Endothelial cell of umbilical vein (primary cell): ENCODE measurements around the gene ANKH. TPM values are rescaled to one million over a fixed set of nuclear protein-coding genes. Genes with fewer than 3 reads are reported as not detected.

ENCODE experiments used
- BruUV-seq: library from RNA; stranded (reverse); fragments of 400-500 nt; replicated peaks from 2 replicates; lab custom pipeline; 2021; lab: Mats Ljungman, UMichigan
- CTCF ChIA-PET: fragments of 300-600, 350-600 bp; sonication (Branson Sonifier 250); formaldehyde crosslinking; loops from one replicate; lab custom pipeline; 2021; ENCODE audit warnings: antibody characterized with exemption, inconsistent platforms; lab: Charles Lee
- POLR2A ChIA-PET: fragments of 300-600, 350-600 bp; sonication (Branson Sonifier 250); formaldehyde crosslinking; loops from one replicate; lab custom pipeline; 2021; ENCODE audit warnings: antibody characterized with exemption, inconsistent platforms; lab: Charles Lee
- DNase-seq: peaks from one replicate; pipeline ENCODE4 v3.0.0-alpha.2; 2011; ENCODE audit warnings: low read depth, low spot score
- FAIRE-seq: peaks from 2 replicates; lab custom pipeline; 2011; peaks lifted over from hg19 to GRCh38; lab: Jason Lieb, UNC
- H2AFZ ChIP-seq: 2 replicates; pipeline ENCODE4 v1.6.0; 2012; ENCODE audit warnings: low read depth, low read length, control low read depth, inconsistent platforms
- H3K27ac ChIP-seq: 2 replicates; pipeline ENCODE4 v1.5.1; 2011; ENCODE audit warnings: low read depth, mild to moderate bottlenecking, control low read depth, low read length, moderate library complexity; ENCODE audit not compliant: insufficient read depth
- H3K27me3 ChIP-seq, 2 experiments: 2 replicates each; pipeline versions ENCODE4 v1.6.0 to v1.6.1; 2011; ENCODE audit warnings: low read length in 2 of 2, mixed read lengths in 1 of 2; ENCODE audit not compliant: control insufficient read depth in 2 of 2, insufficient read depth in 2 of 2
- H3K36me3 ChIP-seq, 2 experiments: 2 replicates in 1 of 2; 3 replicates in 1 of 2; pipeline ENCODE4 v1.5.1; 2011; ENCODE audit warnings: low read length in 2 of 2, mild to moderate bottlenecking in 1 of 2, moderate library complexity in 1 of 2; ENCODE audit not compliant: control insufficient read depth in 2 of 2, insufficient read depth in 2 of 2; ENCODE audit errors: extremely low read depth in 1 of 2
- H3K4me1 ChIP-seq: 3 replicates; pipeline ENCODE4 v1.5.1; 2011; ENCODE audit warnings: mild to moderate bottlenecking, low read length; ENCODE audit not compliant: control insufficient read depth, insufficient read depth; ENCODE audit errors: extremely low read depth
- H3K4me2 ChIP-seq: 2 replicates; pipeline ENCODE4 v1.6.1; 2011; ENCODE audit warnings: low read length, control low read depth, mixed read lengths; ENCODE audit not compliant: insufficient read depth
- H3K4me3 ChIP-seq, 3 experiments: fragments of 200-600 bp in 1 of 3; sonication (generic), shearing (Covaris generic) in 1 of 3; replicated peaks in 1 of 3; 2 replicates each; pipeline ENCODE4 v1.5.1; 2011 to 2016; ENCODE audit warnings: control low read depth in 3 of 3, low read length in 3 of 3, mild to moderate bottlenecking in 2 of 3, inconsistent platforms in 1 of 3, low read depth in 1 of 3, moderate library complexity in 1 of 3; ENCODE audit not compliant: insufficient read depth in 1 of 3
- H3K79me2 ChIP-seq: 2 replicates; pipeline ENCODE4 v1.6.0; 2012; ENCODE audit warnings: low read length, inconsistent platforms; ENCODE audit not compliant: control insufficient read depth, insufficient read depth
- H3K9ac ChIP-seq: replicated peaks from 2 replicates; pipeline ENCODE3; 2011; ENCODE audit warnings: low read length, control low read depth; ENCODE audit not compliant: insufficient read depth; ENCODE audit errors: extremely low read depth
- H3K9me1 ChIP-seq: replicated peaks from 3 replicates; pipeline ENCODE4 v1.6.0; 2011; ENCODE audit warnings: mild to moderate bottlenecking, low read length; ENCODE audit not compliant: control insufficient read depth, insufficient read depth; ENCODE audit errors: extremely low read depth
- H3K9me3 ChIP-seq: replicated peaks from 2 replicates; pipeline ENCODE4 v1.5.1; 2012; ENCODE audit warnings: low read length, inconsistent platforms; ENCODE audit not compliant: control insufficient read depth, insufficient read depth
- H4K20me1 ChIP-seq: replicated peaks from 2 replicates; pipeline ENCODE3; 2011; ENCODE audit warnings: mild to moderate bottlenecking, low read length; ENCODE audit not compliant: control insufficient read depth, insufficient read depth; ENCODE audit errors: extremely low read depth
- EZH2 ChIP-seq: IDR thresholded peaks from 2 replicates; pipeline ENCODE4 v1.6.1; 2012; ENCODE audit warnings: borderline replicate concordance, low read depth, mild to moderate bottlenecking, moderate library complexity, low read length, inconsistent platforms; ENCODE audit not compliant: severe bottlenecking
- FOS ChIP-seq: IDR thresholded peaks from 2 replicates; pipeline ENCODE4 v1.6.1; 2011; ENCODE audit warnings: mild to moderate bottlenecking, low read length, moderate library complexity, borderline replicate concordance; ENCODE audit not compliant: insufficient read depth
- GATA2 ChIP-seq: IDR thresholded peaks from 2 replicates; pipeline ENCODE4 v1.7.0; 2011; ENCODE audit warnings: low read depth, mild to moderate bottlenecking, moderate library complexity, mixed read lengths, low read length; ENCODE audit not compliant: insufficient read length, insufficient read depth
- JUN ChIP-seq: IDR thresholded peaks from 2 replicates; pipeline ENCODE4 v1.6.1; 2011; ENCODE audit warnings: borderline replicate concordance, low read depth; ENCODE audit not compliant: insufficient read length, insufficient read depth
- MYC ChIP-seq: IDR thresholded peaks from one replicate; pipeline ENCODE4 v1.6.1; 2011; ENCODE audit warnings: mild to moderate bottlenecking, low read depth, low read length
- POLR2A ChIP-seq: IDR thresholded peaks from 2 replicates; pipeline ENCODE4 v1.6.1; 2012; ENCODE audit warnings: low read depth, mild to moderate bottlenecking, control low read depth, low read length
- POLR2AphosphoS5 ChIP-seq: IDR thresholded peaks from 2 replicates; pipeline ENCODE4 v1.6.1; 2012; ENCODE audit warnings: low read depth, mild to moderate bottlenecking, control low read depth, low read length, moderate library complexity; ENCODE audit not compliant: insufficient read depth
- dilution Hi-C: fragments of 300-500 bp; cut with MboI; formaldehyde crosslinking; loops from one replicate; pipeline ENCODE4 v1.15.0; 2019; ENCODE audit warnings: low sequenced_read_pairs; ENCODE audit not compliant: extremely low pct_ligation_motif_present
- intact Hi-C: fragments of 100-400 bp; cut with micrococcal nuclease; formaldehyde crosslinking; loops from one replicate; pipeline ENCODE4 v1.10.0; 2022
- polyA plus RNA-seq, 4 experiments: library from polyadenylated mRNA; depleted of rRNA in 3 of 4; stranded (reverse) in 3 of 4; unstranded in 1 of 4; fragments of >200 nt; gene quantifications; 2 replicates each; pipeline versions ENCODE4 v1.2.1 to v1.2.3, GENCODE V29; 2011 to 2012; ENCODE audit warnings: missing spikeins in 1 of 4
- total RNA-seq: library from RNA; stranded (reverse); gene quantifications from 2 replicates; pipeline ENCODE4 v1.2.3, GENCODE V29; 2021
- TF ChIP-seq, protein P1 (sequence below), 2 donors: IDR thresholded peaks; 1 replicate in 1 of 2; 2 replicates in 1 of 2; pipeline ENCODE4 v1.5.1; 2011; ENCODE audit warnings: low read length in 2 of 2, mild to moderate bottlenecking in 2 of 2, moderate library complexity in 2 of 2, control low read depth in 1 of 2, inconsistent platforms in 1 of 2, low read depth in 1 of 2; ENCODE audit not compliant: insufficient read depth in 1 of 2; ENCODE audit errors: extremely low read depth in 1 of 2
- TF ChIP-seq, protein P2 (sequence below): IDR thresholded peaks from 2 replicates; pipeline ENCODE4 v1.6.1; 2011; ENCODE audit not compliant: insufficient read depth, insufficient read length

ANKH gene
- total and polyA plus RNA-seq, 2 donors (not counting 3 experiments of a cell fraction or from before 2014, with no cell fraction given), result 12.7 to 31.4 TPM

DNA sequence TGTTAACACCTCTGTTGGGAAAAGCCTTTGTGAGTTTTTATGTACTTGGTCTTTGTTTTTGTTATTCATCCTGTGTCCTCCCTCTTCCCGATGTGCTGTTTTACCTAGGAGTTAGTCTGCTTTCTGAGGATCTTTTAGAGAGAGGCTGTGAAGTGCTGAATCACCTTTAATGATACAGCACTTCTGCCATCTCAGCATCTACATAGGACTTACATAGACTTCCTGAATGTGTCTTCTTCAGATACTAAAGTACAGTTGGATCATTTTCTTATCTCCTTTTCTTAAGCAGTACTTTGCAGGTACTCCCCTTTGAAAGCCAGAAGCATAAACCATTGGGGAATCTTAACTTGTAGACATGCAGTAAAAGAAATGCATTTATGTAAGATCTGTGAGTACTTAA is 175.5 kb downstream of the ANKH start:
- BruUV-seq, result no TSS peak

More for the DNA sequence above, 175.5 kb downstream of the ANKH start:
- dilution Hi-C loops (no loop called here), intact Hi-C loops (no loop called here)
- Histone ChIP-seq H3K9me1 (no peaks in the 10 kb centered on the region), H3K79me2 (no peaks in the 10 kb centered on the region), H4K20me1 (no peaks in the 10 kb centered on the region), H3K27ac (no peak overlapping the region), H3K9ac (no peak overlapping the region), H3K4me2 (no peak overlapping the region), H3K4me3 (no peak overlapping the region), H3K9me3 (no peaks in the 10 kb centered on the region), H3K27me3 (no peaks in the 10 kb centered on the region), H2AFZ (no peak overlapping the region), H3K4me1 (no peaks in the 10 kb centered on the region), H3K36me3 (peaks cover 14 to 17% of the 10 kb centered on the region in 2 experiments)
- no peak for FAIRE-seq
- TF ChIP-seq, protein P1, sequence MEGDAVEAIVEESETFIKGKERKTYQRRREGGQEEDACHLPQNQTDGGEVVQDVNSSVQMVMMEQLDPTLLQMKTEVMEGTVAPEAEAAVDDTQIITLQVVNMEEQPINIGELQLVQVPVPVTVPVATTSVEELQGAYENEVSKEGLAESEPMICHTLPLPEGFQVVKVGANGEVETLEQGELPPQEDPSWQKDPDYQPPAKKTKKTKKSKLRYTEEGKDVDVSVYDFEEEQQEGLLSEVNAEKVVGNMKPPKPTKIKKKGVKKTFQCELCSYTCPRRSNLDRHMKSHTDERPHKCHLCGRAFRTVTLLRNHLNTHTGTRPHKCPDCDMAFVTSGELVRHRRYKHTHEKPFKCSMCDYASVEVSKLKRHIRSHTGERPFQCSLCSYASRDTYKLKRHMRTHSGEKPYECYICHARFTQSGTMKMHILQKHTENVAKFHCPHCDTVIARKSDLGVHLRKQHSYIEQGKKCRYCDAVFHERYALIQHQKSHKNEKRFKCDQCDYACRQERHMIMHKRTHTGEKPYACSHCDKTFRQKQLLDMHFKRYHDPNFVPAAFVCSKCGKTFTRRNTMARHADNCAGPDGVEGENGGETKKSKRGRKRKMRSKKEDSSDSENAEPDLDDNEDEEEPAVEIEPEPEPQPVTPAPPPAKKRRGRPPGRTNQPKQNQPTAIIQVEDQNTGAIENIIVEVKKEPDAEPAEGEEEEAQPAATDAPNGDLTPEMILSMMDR (IDR thresholded peaks at IDR 0.05; ENCODE audit: extremely low read depth in 1 of 2, insufficient read depth in 1 of 2, low read depth in 1 of 2, low read length in 2 of 2), result no peak
- no peak for TF ChIP-seq GATA2
- no peak for TF ChIP-seq POLR2AphosphoS5
- TF ChIP-seq JUN, result no peak
- no peak for TF ChIP-seq MYC
- no peak for TF ChIP-seq POLR2A
- no peak for TF ChIP-seq EZH2
- TF ChIP-seq, protein P2, sequence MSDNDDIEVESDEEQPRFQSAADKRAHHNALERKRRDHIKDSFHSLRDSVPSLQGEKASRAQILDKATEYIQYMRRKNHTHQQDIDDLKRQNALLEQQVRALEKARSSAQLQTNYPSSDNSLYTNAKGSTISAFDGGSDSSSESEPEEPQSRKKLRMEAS, result no peak
- no peak for TF ChIP-seq FOS
- DNase-seq, result no peak
- ChIA-PET CTCF (interaction anchor here (1.0 to 3.1 kb wide), 2 partner anchors 11 to 307 kb away, joined by 4 to 22 read pairs; no protein-coding TSS in a partner anchor), POLR2A (no interaction called here)
